Measurements from ENCODE around the gene GAS1.

GAS1 gene

DNA sequence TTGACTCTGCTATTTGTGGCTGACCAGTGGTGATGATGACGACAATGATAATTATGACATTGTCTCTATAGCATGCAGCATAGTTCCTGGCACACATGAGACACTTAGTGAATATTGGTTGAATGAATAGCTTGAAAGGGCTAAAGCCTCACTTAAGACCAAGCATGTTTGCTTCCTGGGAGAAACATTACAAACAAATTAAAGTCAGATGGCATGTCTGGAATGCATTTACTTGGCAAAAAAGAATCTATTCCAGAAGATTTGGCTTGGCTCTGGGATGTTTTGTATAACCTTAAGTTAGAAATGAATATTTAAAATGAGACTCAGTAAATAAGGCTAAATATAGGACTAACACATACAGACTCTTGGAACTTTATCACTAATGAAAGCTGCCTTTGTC, 21.6 kb downstream of the GAS1 start:
- peak; percentile 76 for DNase-seq (ENCODE audit: low spot score)

DNA sequence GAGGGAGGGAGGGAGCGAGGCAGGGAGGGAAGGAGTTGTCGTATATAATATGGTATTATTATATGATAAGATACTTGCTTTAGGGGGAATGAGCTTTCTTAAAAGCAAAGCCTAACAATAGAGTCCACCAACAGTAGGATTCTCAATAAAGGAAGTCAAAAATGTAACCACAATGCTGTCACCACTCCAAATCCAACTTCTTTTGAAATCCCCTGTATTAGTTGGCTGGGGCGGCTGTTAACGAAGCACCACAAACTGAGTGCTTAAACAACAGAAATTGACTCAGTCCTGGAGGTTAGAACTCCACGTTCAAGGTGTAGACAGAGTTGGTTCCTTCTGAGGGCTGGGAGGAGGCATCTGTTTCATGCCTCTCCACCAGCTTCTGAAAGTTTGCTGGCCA, 23.1 kb downstream of the GAS1 start:
- DNase-seq (ENCODE audit: low spot score): peak; percentile 47

DNA sequence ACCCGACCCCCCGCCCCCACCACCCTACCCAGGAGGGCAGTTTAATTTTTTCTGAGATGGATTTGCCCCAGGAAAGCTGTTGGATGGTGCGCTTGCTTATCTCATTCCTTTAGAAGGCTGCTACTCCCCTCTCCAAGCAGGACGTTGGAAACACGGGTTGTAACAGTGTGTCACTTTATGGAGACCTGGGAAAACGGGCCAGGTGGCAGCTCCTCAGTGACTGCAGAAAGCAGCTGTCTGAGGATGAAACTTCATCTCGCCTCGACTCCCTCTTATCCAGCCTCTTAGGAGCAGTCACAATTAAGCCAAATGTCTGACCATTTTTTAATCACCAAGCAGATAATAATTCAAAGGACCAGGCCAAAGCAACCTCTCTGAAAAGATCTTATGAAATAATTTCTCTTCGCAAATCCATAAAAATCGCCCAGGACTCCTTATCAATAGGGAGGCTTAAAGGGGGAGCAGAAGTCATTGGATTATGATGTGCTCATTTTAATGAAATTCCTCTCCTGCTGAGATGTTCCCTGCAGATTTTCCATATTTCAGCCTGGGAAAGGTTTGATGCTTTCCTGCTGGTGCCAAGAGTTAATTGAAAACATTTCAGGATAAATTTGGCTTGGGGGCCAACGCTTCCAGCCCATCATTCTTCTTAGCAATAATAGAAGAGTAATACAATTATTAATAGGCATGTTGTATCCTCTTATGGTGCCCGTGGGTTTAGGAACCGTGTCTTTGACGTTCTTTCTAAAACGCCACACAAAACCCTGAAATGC, 26.0 kb downstream of the GAS1 start:
- no peak for DNase-seq (ENCODE audit: low spot score)

DNA sequence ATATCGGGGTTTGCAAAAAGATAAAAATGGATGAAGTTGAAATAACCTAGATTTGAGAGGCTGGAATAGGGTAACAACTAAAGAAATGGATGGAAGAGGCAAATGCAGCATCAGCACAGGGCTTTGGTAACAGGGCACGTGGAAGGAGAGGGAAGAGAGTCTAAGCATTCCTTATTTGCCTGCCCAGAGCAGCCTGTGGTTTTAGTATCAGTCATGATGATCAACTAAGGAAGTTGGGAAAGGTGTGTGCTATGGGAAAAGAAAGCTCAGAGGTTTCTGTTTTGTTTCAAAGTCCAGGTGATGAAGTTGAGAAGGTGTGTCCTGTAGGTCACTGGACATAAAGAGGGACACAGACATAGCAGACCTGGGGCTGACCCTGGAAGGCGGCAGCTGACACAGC, 28.8 kb downstream of the GAS1 start:
- no peak for DNase-seq (ENCODE audit: low spot score)

DNA sequence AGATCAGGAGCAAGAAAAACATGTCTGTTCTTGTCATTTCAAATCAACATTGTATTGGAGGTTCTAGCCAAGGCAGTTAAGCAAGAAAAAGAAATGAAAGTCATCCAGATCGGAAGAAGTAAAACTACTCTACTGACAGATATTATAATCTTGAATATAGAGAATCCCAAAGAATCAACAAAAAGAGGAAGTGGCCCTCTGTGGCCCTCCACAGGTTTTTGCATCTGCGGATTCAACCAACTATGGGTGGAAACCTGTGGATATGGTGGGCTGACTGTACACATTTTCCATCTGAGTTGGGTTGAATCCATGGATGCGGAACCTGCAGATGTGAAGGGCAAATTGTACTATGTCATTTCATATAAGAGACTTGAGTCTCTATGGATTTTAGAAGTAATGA, 35.1 kb downstream of the GAS1 start:
- no peak for DNase-seq (ENCODE audit: low spot score)

DNA sequence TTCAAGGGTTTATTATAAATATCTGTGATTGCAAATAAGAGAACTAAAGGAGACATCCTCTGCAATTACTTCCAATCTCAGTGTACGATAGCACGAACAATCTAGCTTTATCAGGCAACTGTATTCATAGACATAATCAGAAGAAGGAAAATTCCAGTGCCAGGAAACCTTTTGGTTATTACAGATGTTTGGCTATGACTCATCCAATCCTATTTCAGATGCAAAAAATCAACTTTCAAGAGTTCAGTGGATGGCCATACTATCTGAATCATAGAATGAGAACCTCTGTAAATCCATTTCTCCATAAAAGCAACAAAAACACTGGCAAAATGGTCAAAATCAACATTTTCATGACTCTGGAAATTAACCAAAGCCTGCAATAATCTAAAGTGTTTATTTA, 37.9 kb downstream of the GAS1 start:
- peak; percentile 37 for DNase-seq (ENCODE audit: low spot score)

DNA sequence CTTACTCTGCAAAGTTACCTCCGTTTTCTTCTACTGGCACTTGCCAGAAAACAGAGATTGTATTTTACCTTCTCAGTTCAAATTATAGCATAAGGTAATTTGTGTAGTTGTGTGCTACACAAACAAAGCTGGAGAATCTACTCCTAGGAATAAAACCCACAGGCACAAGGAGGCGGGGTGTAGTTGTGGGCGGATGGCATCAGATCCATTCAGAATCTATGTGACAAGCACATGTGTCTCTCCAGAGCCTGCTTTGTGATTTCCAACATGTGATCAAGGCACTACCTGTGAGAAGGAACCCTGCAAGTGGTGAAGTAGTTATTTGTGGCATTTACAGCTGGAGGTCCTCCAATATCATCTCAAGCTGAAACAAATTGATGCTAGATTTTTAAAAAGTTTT, 39.0 kb downstream of the GAS1 start:
- no peak for DNase-seq (ENCODE audit: low spot score)

DNA sequence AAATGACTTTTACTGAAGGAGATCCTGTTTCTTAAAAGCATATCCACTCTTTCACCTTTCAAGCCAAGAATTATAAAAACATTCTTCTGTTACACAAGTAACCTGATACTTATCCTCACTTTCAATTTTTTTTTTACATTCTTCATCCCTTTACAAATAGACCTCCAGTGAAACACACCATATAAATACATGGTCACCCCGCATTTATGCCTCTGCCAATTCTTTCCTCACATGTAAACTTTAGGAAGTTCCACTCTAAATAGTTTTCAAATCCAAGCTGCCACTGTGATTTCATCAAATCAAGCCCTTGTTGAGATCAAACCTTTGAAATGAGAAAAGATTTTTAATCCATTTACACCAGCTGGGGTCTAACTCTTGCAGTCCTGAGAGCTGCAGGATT, 40.0 kb downstream of the GAS1 start:
- DNase-seq (ENCODE audit: low spot score): no peak

DNA sequence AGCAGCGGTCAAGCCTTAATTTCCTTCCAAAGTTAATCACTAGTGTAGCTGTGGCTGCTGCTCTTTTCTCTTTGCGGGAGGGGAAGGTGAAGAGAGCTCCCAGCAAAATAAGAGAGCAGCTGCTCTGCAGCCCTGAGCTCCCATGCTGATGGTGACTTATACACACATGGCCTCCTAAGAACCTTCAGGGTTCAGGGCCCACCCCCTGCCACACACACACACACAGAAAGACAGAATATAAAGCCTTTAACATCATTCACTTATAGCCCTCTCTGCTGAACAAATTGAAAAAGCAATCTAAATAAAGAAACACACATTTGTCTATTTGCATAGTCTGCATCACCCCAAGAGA, 43.6 kb downstream of the GAS1 start:
- DNase-seq (ENCODE audit: low spot score): no peak

DNA sequence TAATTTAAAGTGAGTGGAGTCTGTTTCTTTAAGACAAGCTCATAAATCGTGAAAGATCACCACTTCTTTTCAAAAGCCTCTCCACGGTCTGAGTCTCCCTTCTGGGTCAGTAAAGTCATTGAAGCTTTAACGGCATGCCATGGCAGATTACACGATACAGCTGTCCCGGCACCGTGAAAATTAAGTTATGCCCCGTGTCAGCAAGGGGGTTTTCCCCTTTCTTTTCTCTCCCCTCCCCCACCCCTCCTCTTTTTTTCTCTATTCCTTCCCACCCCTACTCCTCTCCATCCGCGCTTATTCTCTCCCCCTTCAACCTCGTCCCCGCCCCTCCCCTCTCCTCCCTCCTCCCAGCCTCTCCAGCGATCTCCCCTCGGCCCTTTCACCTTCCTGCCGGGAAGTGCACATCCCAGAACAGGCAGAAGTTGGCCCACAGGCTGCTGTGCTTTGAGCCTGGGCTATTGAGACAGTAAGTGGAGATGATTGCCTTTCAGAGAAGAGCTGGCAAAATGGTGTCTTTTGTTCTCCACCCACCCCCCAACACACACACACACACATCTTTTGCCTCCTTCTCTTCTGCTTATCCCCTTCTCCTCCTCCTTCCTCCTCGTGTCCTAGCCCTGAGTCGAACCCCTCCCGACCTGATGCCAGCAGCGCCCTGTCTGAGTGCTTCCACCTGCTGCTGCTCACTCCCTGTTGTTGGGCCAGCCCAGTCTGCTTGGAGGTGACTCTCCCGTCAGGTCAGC, 44.1 kb downstream of the GAS1 start:
- no peak for DNase-seq (ENCODE audit: low spot score)

DNA sequence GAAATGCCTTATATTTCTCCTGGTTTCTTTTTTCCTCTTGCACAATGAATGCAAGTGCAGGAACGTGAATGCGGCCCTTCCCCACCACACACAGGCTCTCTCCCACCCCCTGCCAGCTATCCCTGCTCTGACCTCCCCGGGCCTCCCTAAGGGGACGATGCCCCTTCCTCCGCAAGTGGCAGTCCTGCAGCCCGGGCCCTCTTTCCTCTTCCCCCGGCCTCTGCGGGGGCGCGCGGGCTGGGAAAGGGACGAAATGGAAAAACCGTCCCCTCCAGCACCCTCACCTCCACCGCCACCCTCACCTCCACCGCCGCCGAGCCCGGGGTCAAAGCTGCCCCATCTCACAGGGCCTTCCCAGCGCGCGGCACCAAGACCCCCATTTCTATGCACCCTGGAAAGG, 44.7 kb downstream of the GAS1 start:
- DNase-seq (ENCODE audit: low spot score): no peak

DNA sequence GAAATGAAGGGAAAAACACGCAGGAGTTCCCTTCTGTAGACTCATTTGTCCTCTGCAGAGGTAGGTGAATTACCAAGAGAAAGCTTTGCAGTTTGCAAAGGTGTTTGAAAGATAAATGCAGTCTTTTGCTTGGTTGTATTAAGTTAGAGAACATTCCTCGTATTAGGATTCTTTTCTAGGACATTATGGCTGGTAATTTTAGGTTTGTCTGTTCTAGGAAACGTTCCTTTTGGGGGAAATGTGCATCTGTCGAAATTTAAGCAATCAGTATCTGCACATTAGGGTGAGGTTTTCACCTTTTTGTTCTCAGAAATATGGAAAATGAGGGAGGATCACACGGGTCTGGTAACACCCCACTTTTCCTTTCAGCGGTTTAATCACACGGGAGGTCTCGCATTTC, 45.1 kb downstream of the GAS1 start:
- no peak for DNase-seq (ENCODE audit: low spot score)

DNA sequence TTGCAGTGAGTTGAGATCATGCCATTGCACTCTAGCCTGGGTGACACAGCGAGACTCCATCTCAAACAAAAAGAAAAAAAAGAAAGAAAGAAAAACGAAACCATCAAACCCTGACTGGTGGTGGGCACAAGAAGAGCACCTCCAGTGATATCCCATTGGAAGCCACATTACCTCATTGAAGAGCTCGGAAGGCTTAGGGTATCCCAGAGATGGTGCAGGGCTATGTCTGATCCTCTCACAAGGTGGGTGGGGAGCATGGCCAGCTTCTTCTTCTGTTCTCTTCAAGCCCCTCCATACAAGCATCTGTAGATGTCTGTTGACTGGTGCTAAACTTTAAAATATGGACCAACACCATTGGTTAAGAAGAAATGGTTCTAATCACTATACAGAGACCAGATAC, 45.8 kb downstream of the GAS1 start:
- DNase-seq (ENCODE audit: low spot score): no peak
